GM23338 (cell line): ENCODE data around the gene SUPT3H. TPM values are rescaled to one million over a fixed set of nuclear protein-coding genes. Genes with fewer than 3 reads are reported as not detected.

Experiments used
- ATAC-seq: fragments of 200-7000 bp; cut with Tn5 transposase; 3 replicates; pipeline ENCODE4 v1.9.1; 2020
- DNase-seq: peaks from one replicate; pipeline ENCODE4 v3.0.0-alpha.2; 2015; ENCODE audit warnings: low spot score
- H2AFZ ChIP-seq: fragments of 200-600 bp; sonication (generic); 2 replicates; pipeline ENCODE4 v1.8.0; 2016; ENCODE audit warnings: antibody characterized with exemption, mild to moderate bottlenecking, moderate library complexity
- H3F3A ChIP-seq: fragments of 200-600 bp; sonication (generic); replicated peaks from 2 replicates; pipeline ENCODE4 v1.8.0; 2017; ENCODE audit warnings: antibody characterized with exemption, mixed run types, low read depth
- H3K27ac ChIP-seq: fragments of 200-600 bp; sonication (generic); 2 replicates; pipeline ENCODE4 v1.6.1; 2016; ENCODE audit warnings: low read depth
- H3K27me3 ChIP-seq: fragments of 200-600 bp; sonication (generic); 2 replicates; pipeline ENCODE4 v1.8.0; 2016; ENCODE audit warnings: mild to moderate bottlenecking, mixed run types, moderate library complexity; ENCODE audit not compliant: insufficient read depth
- H3K36me3 ChIP-seq: fragments of 200-600 bp; sonication (generic); 2 replicates; pipeline ENCODE4 v1.8.0; 2016; ENCODE audit warnings: mild to moderate bottlenecking; ENCODE audit not compliant: insufficient read depth
- H3K4me1 ChIP-seq: fragments of 200-600 bp; sonication (generic); 2 replicates; pipeline ENCODE4 v1.8.0; 2016; ENCODE audit warnings: mild to moderate bottlenecking, moderate library complexity; ENCODE audit not compliant: insufficient read depth
- H3K4me2 ChIP-seq: fragments of 200-600 bp; sonication (generic); 2 replicates; pipeline ENCODE4 v1.7.1; 2017; ENCODE audit warnings: mixed run types
- H3K4me3 ChIP-seq: fragments of 200-600 bp; sonication (generic); 2 replicates; pipeline ENCODE4 v1.6.1; 2016; ENCODE audit warnings: mixed run types
- H3K79me2 ChIP-seq: fragments of 200-600 bp; sonication (generic); replicated peaks from 2 replicates; pipeline ENCODE4 v1.8.0; 2017; ENCODE audit warnings: mild to moderate bottlenecking; ENCODE audit not compliant: insufficient read depth
- H3K9me2 ChIP-seq: fragments of 200-600 bp; sonication (generic); 2 replicates; pipeline ENCODE4 v1.8.0; 2017; ENCODE audit not compliant: insufficient read depth
- H4K20me1 ChIP-seq: fragments of 200-600 bp; sonication (generic); replicated peaks from 2 replicates; pipeline ENCODE4 v1.8.0; 2017; ENCODE audit warnings: mild to moderate bottlenecking; ENCODE audit not compliant: insufficient read depth
- H3K27ac Mint-ChIP-seq: 2 replicates; pipeline ENCODE4 v1.8.0; 2020; ENCODE audit warnings: inconsistent platforms, mild to moderate bottlenecking, moderate library complexity, mixed read lengths
- H3K27me3 Mint-ChIP-seq: 3 replicates; pipeline ENCODE4 v1.8.0; 2022; ENCODE audit warnings: low read depth, mild to moderate bottlenecking, moderate library complexity, mixed read lengths, inconsistent platforms; ENCODE audit not compliant: insufficient read depth, poor library complexity
- H3K36me3 Mint-ChIP-seq: 3 replicates; pipeline ENCODE4 v1.8.0; 2021; ENCODE audit warnings: low read depth, mild to moderate bottlenecking, inconsistent platforms, moderate library complexity, mixed read lengths
- H3K4me1 Mint-ChIP-seq: 3 replicates; pipeline ENCODE4 v1.8.0; 2020; ENCODE audit warnings: mild to moderate bottlenecking, inconsistent platforms, mixed read lengths
- H3K4me3 Mint-ChIP-seq: 3 replicates; pipeline ENCODE4 v1.8.0; 2021; ENCODE audit warnings: moderate library complexity, mild to moderate bottlenecking, inconsistent platforms, mixed read lengths
- H3K9me3 Mint-ChIP-seq: 3 replicates; pipeline ENCODE4 v1.8.0; 2020; ENCODE audit warnings: moderate library complexity, mild to moderate bottlenecking, inconsistent platforms, mixed read lengths
- ETS1 ChIP-seq: IDR thresholded peaks from 2 replicates; pipeline ENCODE4 v1.6.1; 2016; ENCODE audit warnings: antibody characterized with exemption
- EZH2 ChIP-seq: fragments of 200-600 bp; sonication (generic); IDR thresholded peaks from one replicate; pipeline ENCODE4 v1.8.0; 2017; ENCODE audit warnings: antibody characterized with exemption, mild to moderate bottlenecking, low read depth; ENCODE audit not compliant: unreplicated experiment
- POLR2AphosphoS5 ChIP-seq: IDR thresholded peaks from 2 replicates; pipeline ENCODE4 v1.6.1; 2016; ENCODE audit warnings: antibody characterized with exemption, low read depth
- REST ChIP-seq: IDR thresholded peaks from one replicate; pipeline ENCODE4 v1.6.1; 2018; ENCODE audit warnings: antibody characterized with exemption; ENCODE audit not compliant: unreplicated experiment
- STAT1 ChIP-seq: IDR thresholded peaks from one replicate; pipeline ENCODE4 v1.6.1; 2016; ENCODE audit warnings: antibody characterized with exemption; ENCODE audit not compliant: unreplicated experiment
- ZNF114 ChIP-seq: fragments of 250-450 bp; sonication (Bioruptor Pico); IDR thresholded peaks from 2 replicates; pipeline ENCODE4 v1.5.0; 2020; ENCODE audit warnings: mild to moderate bottlenecking, moderate library complexity
- ZNF462 ChIP-seq: fragments of 250-450 bp; sonication (Bioruptor Pico); IDR thresholded peaks from 2 replicates; pipeline ENCODE4 v1.5.0; 2020; ENCODE audit warnings: mild to moderate bottlenecking, moderate library complexity
- polyA plus RNA-seq: library from polyadenylated mRNA; unstranded; fragments of >200 nt; fragmentation: Nextera tagmentation; extraction: Ambion mirVana; gene quantifications from 2 replicates; pipeline ENCODE4 v1.2.1, GENCODE V29; 2016
- total RNA-seq: library from RNA; depleted of rRNA; stranded (reverse); fragments of >200 nt; shearing (Covaris generic); gene quantifications from 2 replicates; pipeline ENCODE4 v1.2.3, GENCODE V29; 2014

SUPT3H gene
- total and polyA plus RNA-seq, 2 experiments from 2014 or later: 11.4 to 30.1 TPM

GRCh38 chr6:44943541-44943940 is 434.2 kb downstream of the SUPT3H start:
- H3K36me3 Mint-ChIP-seq: peaks cover 26% of the 10 kb centered on the region; the same call in 2 of the 3 replicates
- H3K27ac Mint-ChIP-seq: no peak overlapping the region
- Histone ChIP-seq H3K9me2 (no peaks in the 10 kb centered on the region), H3K4me2 (no peak overlapping the region), H3K27ac (no peak overlapping the region), H3F3A (no peaks in the 10 kb centered on the region), H3K79me2 (no peaks in the 10 kb centered on the region), H3K4me1 (no peaks in the 10 kb centered on the region), H3K4me3 (no peak overlapping the region), H3K27me3 (no peaks in the 10 kb centered on the region), H3K36me3 (no peaks in the 10 kb centered on the region), H2AFZ (no peak overlapping the region), H4K20me1 (no peaks in the 10 kb centered on the region)
- no peak for ATAC-seq
- no peaks in the 10 kb centered on the region for H3K27me3 Mint-ChIP-seq
- no peaks in the 10 kb centered on the region for H3K4me1 Mint-ChIP-seq
- H3K9me3 Mint-ChIP-seq: peaks cover 11% of the 10 kb centered on the region; the same call in 2 of the 3 replicates
- DNase-seq: no peak
- no peak overlapping the region for H3K4me3 Mint-ChIP-seq
- no peak for TF ChIP-seq POLR2AphosphoS5
- no peak for TF ChIP-seq ETS1
- no peak for TF ChIP-seq EZH2
- no peak for TF ChIP-seq STAT1

- Mint-ChIP-seq H3K4me3 (no peak overlapping the region), H3K4me1 (no peaks in the 10 kb centered on the region), H3K36me3 (peaks cover 19% of the 10 kb centered on the region; the same call in 2 of the 3 replicates), H3K9me3 (peaks cover 9% of the 10 kb centered on the region; the same call in 1 of the 3 replicates), H3K27me3 (no peaks in the 10 kb centered on the region), H3K27ac (no peak overlapping the region)
- H3K79me2 ChIP-seq: no peaks in the 10 kb centered on the region
- no peak overlapping the region for H3K4me3 ChIP-seq
- no peaks in the 10 kb centered on the region for H3K27me3 ChIP-seq
- H2AFZ ChIP-seq: no peak overlapping the region
- H3K4me1 ChIP-seq: no peaks in the 10 kb centered on the region
- H3K9me2 ChIP-seq: no peaks in the 10 kb centered on the region
- H3K4me2 ChIP-seq: no peak overlapping the region
- no peaks in the 10 kb centered on the region for H3F3A ChIP-seq
- H3K36me3 ChIP-seq: no peaks in the 10 kb centered on the region
- ATAC-seq (no peak), DNase-seq (no peak)
- no peak overlapping the region for H3K27ac ChIP-seq
- H4K20me1 ChIP-seq: no peaks in the 10 kb centered on the region
- TF ChIP-seq ZNF462 (CRISPR knock-in tag): no peak
- no peak for TF ChIP-seq EZH2
- TF ChIP-seq POLR2AphosphoS5: no peak
- no peak for TF ChIP-seq ZNF114
- no peak for TF ChIP-seq REST
Observed at GRCh38 chr6:44942798-44943197, 434.9 kb downstream of the SUPT3H start.
